ENCODE results near the gene HDAC3. TPM values are rescaled to one million over a fixed set of nuclear protein-coding genes. Genes with fewer than 3 reads are reported as not detected.

Gene HDAC3
- total RNA-seq, 2 experiments from 2014 or later: 85.8 to 89.6 TPM

DNA sequence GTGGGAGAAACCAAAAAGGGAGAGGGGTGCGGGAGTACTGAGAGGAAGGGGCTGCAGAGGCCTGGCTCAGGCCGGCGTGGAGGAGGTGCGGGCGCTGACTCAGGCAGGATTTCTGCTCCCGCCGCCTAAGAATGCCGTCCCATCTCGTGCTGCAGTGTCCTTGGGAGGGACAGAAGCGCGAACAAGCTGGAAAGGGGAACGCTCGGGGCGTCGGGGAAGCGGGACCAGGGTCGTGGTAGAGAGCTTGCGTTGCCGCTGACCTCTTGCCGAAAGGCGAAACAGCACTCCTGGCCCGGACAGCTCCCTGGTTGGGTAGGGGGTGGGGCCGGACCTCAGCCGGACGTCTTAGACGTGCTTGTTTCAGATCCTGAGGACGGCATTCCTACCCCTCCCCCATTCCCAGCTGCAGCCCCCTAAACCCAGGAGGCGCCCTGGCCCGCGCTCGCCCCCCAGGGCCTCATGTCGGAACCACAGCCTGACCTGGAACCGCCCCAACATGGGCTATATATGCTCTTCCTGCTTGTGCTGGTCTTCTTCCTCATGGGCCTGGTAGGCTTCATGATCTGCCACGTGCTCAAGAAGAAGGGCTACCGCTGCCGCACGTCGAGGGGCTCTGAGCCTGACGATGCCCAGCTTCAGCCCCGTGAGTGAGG, 1.2 kb upstream of the HDAC3 start:
- no peaks in the 10 kb centered on the region for H3K9me3 Mint-ChIP-seq
- ATAC-seq (ENCODE audit: low read depth) (peak; percentile 57), DNase-seq (peak; percentile 78)
- peaks cover 12% of the 10 kb centered on the region for H3K36me3 Mint-ChIP-seq
- H3K27me3 Mint-ChIP-seq: no peaks in the 10 kb centered on the region
- H3K4me3 Mint-ChIP-seq: peak overlapping the region; percentile 94
- H3K27ac Mint-ChIP-seq: peak overlapping the region; percentile 93
- POLR2A ChIA-PET: interaction anchor here (1.0 to 9.6 kb wide), 13 partner anchors 10 to 472 kb away, joined by 3 to 107 read pairs (median 16); partner anchors contain the start of genes DELE1, DIAPH1, FCHSD1 and RNF14
- peaks cover 46% of the 10 kb centered on the region for H3K4me1 Mint-ChIP-seq

GRCh38 chr5:141637123-141637766, 596 bp upstream of the HDAC3 start:
- POLR2A ChIA-PET: interaction anchor here (0.6 to 9.6 kb wide), 22 partner anchors 10 to 473 kb away, joined by 3 to 107 read pairs (median 6); partner anchors contain the start of genes DELE1, DIAPH1, FCHSD1 and RNF14
- ATAC-seq (ENCODE audit: low read depth) (peak; percentile 64), DNase-seq (peak; percentile 82)
- H3K27ac Mint-ChIP-seq: peak overlapping the region; percentile 93
- no peaks in the 10 kb centered on the region for H3K9me3 Mint-ChIP-seq
- H3K27me3 Mint-ChIP-seq: no peaks in the 10 kb centered on the region
- peak overlapping the region; percentile 94 for H3K4me3 Mint-ChIP-seq
- H3K4me1 Mint-ChIP-seq: peaks cover 50% of the 10 kb centered on the region
- peaks cover 12% of the 10 kb centered on the region for H3K36me3 Mint-ChIP-seq

DNA sequence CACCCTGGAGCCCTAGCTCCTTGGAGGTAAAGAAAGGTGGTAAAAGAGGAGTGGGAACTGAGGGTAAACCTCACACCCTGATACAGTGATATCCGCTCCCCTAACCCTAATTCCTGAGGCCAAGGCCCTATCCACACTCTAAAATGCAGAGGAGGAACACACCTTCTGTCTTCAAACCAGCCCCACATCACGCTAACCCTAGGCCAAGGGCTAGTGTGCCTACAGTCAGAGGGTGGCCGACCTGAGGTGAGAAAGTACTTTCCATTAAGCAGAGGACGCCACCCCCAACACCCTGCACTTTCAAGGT, 590 bp downstream of the HDAC3 start:
- no peaks in the 10 kb centered on the region for H3K9me3 Mint-ChIP-seq
- ATAC-seq (ENCODE audit: low read depth) (no peak), DNase-seq (no peak)
- H3K27me3 Mint-ChIP-seq: no peaks in the 10 kb centered on the region
- peaks cover 41% of the 10 kb centered on the region for H3K4me1 Mint-ChIP-seq
- H3K36me3 Mint-ChIP-seq: peaks cover 12% of the 10 kb centered on the region
- peak overlapping the region; percentile 81 for H3K27ac Mint-ChIP-seq
- POLR2A ChIA-PET: interaction anchor here (1.1 to 9.6 kb wide), 13 partner anchors 10 to 333 kb away, joined by 3 to 107 read pairs (median 16); partner anchors contain the start of genes DIAPH1, FCHSD1, RNF14 and TAF7
- H3K4me3 Mint-ChIP-seq: peak overlapping the region; percentile 94

DNA sequence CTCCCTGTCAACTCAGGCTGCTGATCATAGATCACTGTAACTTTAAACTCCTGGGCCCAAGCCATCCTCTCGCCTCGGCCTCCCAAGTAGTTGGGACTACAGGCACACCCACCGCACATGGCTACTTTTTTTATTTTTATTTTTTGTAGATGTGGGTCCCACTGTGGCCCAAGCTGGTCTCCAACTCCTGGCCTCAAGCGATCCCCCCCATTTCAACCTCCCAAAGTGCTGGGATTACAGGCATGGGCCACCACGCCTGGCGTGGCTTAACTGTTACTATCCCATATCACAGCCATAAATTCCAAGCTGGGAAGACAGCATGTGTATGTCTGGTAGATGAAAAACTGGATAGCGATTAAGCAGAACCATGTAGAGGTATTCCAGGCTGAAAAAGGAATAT, 1.0 kb downstream of the HDAC3 start:
- DNase-seq (no peak), ATAC-seq (ENCODE audit: low read depth) (no peak)
- H3K27me3 Mint-ChIP-seq: no peaks in the 10 kb centered on the region
- POLR2A ChIA-PET: interaction anchor here (1.1 to 9.6 kb wide), 10 partner anchors 10 to 334 kb away, joined by 3 to 107 read pairs (median 18); partner anchors contain the start of genes DIAPH1, FCHSD1, RNF14 and TAF7
- no peaks in the 10 kb centered on the region for H3K9me3 Mint-ChIP-seq
- peaks cover 12% of the 10 kb centered on the region for H3K36me3 Mint-ChIP-seq
- H3K27ac Mint-ChIP-seq: peak overlapping the region; percentile 81
- peak overlapping the region; percentile 94 for H3K4me3 Mint-ChIP-seq
- peaks cover 39% of the 10 kb centered on the region for H3K4me1 Mint-ChIP-seq

- Mint-ChIP-seq H3K4me3 (peak overlapping the region; percentile 94), H3K9me3 (no peaks in the 10 kb centered on the region), H3K36me3 (peaks cover 16% of the 10 kb centered on the region), H3K27ac (no peak overlapping the region), H3K27me3 (no peaks in the 10 kb centered on the region), H3K4me1 (peaks cover 42% of the 10 kb centered on the region)
- DNase-seq (no peak), ATAC-seq (ENCODE audit: low read depth) (no peak)
- POLR2A ChIA-PET: interaction anchor here (4.1 to 9.6 kb wide), 3 partner anchors 12 to 17 kb away, joined by 41 to 107 read pairs (median 80); partner anchors contain the start of genes DIAPH1 and FCHSD1
Observed at GRCh38 chr5:141634720-141635119, 1.9 kb downstream of the HDAC3 start.

- Mint-ChIP-seq H3K4me3 (peak overlapping the region; percentile 8), H3K36me3 (peaks cover 20% of the 10 kb centered on the region), H3K9me3 (no peaks in the 10 kb centered on the region), H3K27me3 (no peaks in the 10 kb centered on the region), H3K27ac (peak overlapping the region; percentile 46), H3K4me1 (peaks cover 41% of the 10 kb centered on the region)
- DNase-seq (no peak), ATAC-seq (ENCODE audit: low read depth) (no peak)
- POLR2A ChIA-PET: interaction anchor here (0.6 to 5.5 kb wide), 3 partner anchors 9 to 393 kb away, joined by 3 to 80 read pairs (median 3); partner anchors contain the start of gene DIAPH1
Observed at GRCh38 chr5:141633871-141634561, 2.6 kb downstream of the HDAC3 start.

DNA sequence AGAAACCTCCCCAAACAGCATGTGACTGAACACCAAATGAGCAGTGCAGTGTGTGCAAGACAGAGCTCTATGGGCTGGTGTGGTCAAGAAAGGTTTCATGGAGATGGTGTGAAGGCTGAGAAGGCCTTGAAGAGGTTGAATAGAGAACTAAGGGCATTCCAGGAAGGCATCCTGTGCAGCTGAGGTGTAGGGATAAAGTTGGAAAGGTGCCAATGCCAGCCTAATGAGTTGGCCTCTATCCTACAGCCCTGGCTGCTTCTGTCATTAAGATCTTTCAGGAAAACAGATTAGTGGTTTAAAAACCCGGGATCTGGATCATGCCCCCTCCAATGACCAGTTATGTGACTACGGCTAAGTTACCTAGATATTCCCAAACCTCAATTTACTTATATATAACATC, 4.0 kb downstream of the HDAC3 start:
- Mint-ChIP-seq H3K36me3 (peaks cover 31% of the 10 kb centered on the region), H3K9me3 (no peaks in the 10 kb centered on the region), H3K27ac (no peak overlapping the region), H3K4me1 (peaks cover 37% of the 10 kb centered on the region), H3K27me3 (no peaks in the 10 kb centered on the region), H3K4me3 (no peak overlapping the region)
- ATAC-seq (ENCODE audit: low read depth) (no peak), DNase-seq (no peak)
- POLR2A ChIA-PET: interaction anchor here (0.6 to 0.7 kb wide), 2 partner anchors 8 to 10 kb away, joined by 3 to 5 read pairs; no protein-coding TSS in a partner anchor

- no peak overlapping the region for H3K4me3 Mint-ChIP-seq
- peaks cover 40% of the 10 kb centered on the region for H3K36me3 Mint-ChIP-seq
- H3K4me1 Mint-ChIP-seq: peaks cover 33% of the 10 kb centered on the region
- POLR2A ChIA-PET: no interaction called here
- H3K27ac Mint-ChIP-seq: no peak overlapping the region
- no peak for ATAC-seq (ENCODE audit: low read depth)
- H3K27me3 Mint-ChIP-seq: no peaks in the 10 kb centered on the region
- DNase-seq: no peak
- H3K9me3 Mint-ChIP-seq: no peaks in the 10 kb centered on the region
Observed at GRCh38 chr5:141630570-141631140, 6.0 kb downstream of the HDAC3 start.

DNA sequence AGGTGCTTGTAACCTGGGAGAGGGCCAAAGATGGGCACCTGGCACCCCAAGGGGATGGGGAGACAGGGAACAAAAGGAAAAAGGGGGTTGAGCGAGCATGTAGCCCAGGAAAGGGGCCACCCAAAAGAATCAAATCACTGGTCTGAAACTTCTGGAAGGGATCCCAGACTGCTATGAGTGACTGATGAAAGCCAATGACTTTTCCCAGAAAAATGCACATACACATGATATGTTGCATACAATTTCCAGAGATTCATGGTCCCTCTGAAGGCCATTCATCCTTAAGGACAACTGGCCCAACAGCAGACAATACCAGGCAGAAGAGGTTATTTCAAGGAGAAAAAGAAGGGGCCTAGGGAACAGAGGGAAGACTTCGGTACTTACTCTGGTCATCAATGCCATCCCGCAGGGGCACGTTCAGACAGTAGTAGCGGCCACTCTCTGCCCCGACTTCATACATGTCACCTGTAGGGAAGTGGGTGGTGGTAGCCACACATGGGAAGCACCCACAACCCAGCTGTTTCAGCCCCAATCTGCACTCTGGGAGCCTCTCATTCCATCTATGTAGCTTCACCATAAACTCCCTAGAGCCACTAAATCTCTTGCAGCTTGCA, 8.4 kb downstream of the HDAC3 start:
- POLR2A ChIA-PET: interaction anchor here (1.0 kb wide), 1 partner anchor 9 kb away, joined by 5 read pairs; the partner anchor contains the start of gene RELL2
- no peaks in the 10 kb centered on the region for H3K27me3 Mint-ChIP-seq
- no peak overlapping the region for H3K27ac Mint-ChIP-seq
- no peaks in the 10 kb centered on the region for H3K9me3 Mint-ChIP-seq
- H3K36me3 Mint-ChIP-seq: peaks cover 32% of the 10 kb centered on the region
- peaks cover 19% of the 10 kb centered on the region for H3K4me1 Mint-ChIP-seq
- ATAC-seq (ENCODE audit: low read depth) (no peak), DNase-seq (no peak)
- no peak overlapping the region for H3K4me3 Mint-ChIP-seq

- no peak for ATAC-seq (ENCODE audit: low read depth)
- peaks cover 28% of the 10 kb centered on the region for H3K36me3 Mint-ChIP-seq
- DNase-seq: no peak
- H3K27me3 Mint-ChIP-seq: no peaks in the 10 kb centered on the region
- POLR2A ChIA-PET: interaction anchor here (1.2 to 3.6 kb wide), 4 partner anchors 9 to 32 kb away, joined by 3 to 41 read pairs (median 6); partner anchors contain the start of genes HDAC3 and RELL2
- H3K4me3 Mint-ChIP-seq: peak overlapping the region; percentile 54
- peaks cover 28% of the 10 kb centered on the region for H3K4me1 Mint-ChIP-seq
- peak overlapping the region; percentile 83 for H3K27ac Mint-ChIP-seq
- no peaks in the 10 kb centered on the region for H3K9me3 Mint-ChIP-seq
Observed at GRCh38 chr5:141623611-141624010, 13.0 kb downstream of the HDAC3 start.

- peak overlapping the region; percentile 54 for H3K4me3 Mint-ChIP-seq
- peaks cover 27% of the 10 kb centered on the region for H3K4me1 Mint-ChIP-seq
- peak; percentile 69 for ATAC-seq (ENCODE audit: low read depth)
- H3K27ac Mint-ChIP-seq: peak overlapping the region; percentile 83
- POLR2A ChIA-PET: interaction anchor here (0.7 to 3.6 kb wide), 4 partner anchors 10 to 31 kb away, joined by 3 to 41 read pairs (median 6); partner anchors contain the start of genes HDAC3 and RELL2
- no peaks in the 10 kb centered on the region for H3K9me3 Mint-ChIP-seq
- peaks cover 26% of the 10 kb centered on the region for H3K36me3 Mint-ChIP-seq
- DNase-seq: no peak
- no peaks in the 10 kb centered on the region for H3K27me3 Mint-ChIP-seq
Observed at GRCh38 chr5:141623186-141623585, 13.5 kb downstream of the HDAC3 start.

GRCh38 chr5:141618804-141619554, 17.7 kb downstream of the HDAC3 start, which contains the start of gene DIAPH1:
DIAPH1 (minus strand) TSS chr5:141619000; CDS start chr5:141618914, 86 bp downstream.
- DNase-seq (peak; percentile 97), ATAC-seq (ENCODE audit: low read depth) (peak; percentile 82)
- peaks cover 44% of the 10 kb centered on the region for H3K4me1 Mint-ChIP-seq
- H3K27me3 Mint-ChIP-seq: no peaks in the 10 kb centered on the region
- H3K9me3 Mint-ChIP-seq: no peaks in the 10 kb centered on the region
- H3K36me3 Mint-ChIP-seq: peaks cover 27% of the 10 kb centered on the region
- peak within 1 kb of the TSS; percentile 88 for H3K4me3 Mint-ChIP-seq
- POLR2A ChIA-PET: interaction anchor here (0.8 to 5.5 kb wide), 9 partner anchors 13 to 351 kb away, joined by 3 to 87 read pairs (median 14); partner anchors contain the start of genes FCHSD1, HDAC3 and RELL2
- peak within 1 kb of the TSS; percentile 85 for H3K27ac Mint-ChIP-seq

All from activated naive CD8-positive, alpha-beta T cell treated with anti-CD3 and anti-CD28 coated beads, Interleukin-2, amount 10 ng/mL, durations not matched to agents 7 days and 5 days (primary cell).